GM19468 (cell line): ENCODE results near the gene LRP11.
"Not testable (repeated sequence)": the region's sequence is repeated elsewhere in the genome, so short reads cannot be mapped to it uniquely, and the experiment has no call there.

Experiments
- ATAC-seq: cut with Tn5 transposase; IDR thresholded peaks from one replicate; pipeline ENCODE4 v1.9.1; 2021; ENCODE audit warnings: mild to moderate bottlenecking, moderate library complexity, moderate number of reproducible peaks; ENCODE audit not compliant: unreplicated experiment; ENCODE audit errors: extremely low read depth

LRP11 gene

GRCh38 chr6:149876241-149876933, 12.2 kb upstream of the LRP11 start:
- no peak for ATAC-seq

DNA sequence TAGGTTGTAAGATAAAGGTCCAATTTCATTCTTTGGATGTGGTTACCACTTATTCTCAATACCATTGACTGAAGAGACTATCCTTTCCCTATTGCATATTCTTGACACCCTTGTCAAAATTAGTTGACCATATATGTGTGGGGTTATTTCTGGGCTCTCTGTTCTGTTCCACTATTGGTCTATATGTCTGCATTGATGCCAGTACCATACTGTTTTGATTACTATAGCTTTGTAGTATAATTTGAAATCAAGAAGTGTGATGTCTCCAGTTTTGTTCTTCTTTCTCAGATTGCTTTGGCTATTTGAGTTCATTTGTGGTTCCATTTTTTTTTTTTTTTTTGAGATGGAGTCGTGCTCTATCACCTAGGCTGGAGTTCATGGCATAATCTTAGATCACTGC, 8.1 kb upstream of the LRP11 start:
- no peak for ATAC-seq

DNA sequence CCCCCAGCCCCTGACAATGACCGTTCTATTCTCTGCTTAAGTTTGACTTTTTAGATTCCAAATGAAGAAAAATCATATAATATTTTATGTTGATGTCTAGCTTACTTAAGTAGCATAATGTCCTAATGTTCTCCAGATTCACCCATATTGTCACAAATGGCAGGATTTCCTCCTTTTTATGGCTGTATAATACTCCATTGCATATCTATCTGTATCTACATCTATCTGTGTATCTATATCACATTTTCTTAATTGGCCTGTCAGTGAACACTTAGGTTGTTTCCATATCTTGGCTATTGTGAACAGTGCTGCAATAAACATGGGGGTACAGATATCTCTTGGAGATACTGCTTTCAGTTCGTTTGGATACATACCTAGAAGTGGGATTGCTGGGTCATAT, 7.0 kb upstream of the LRP11 start:
- no peak for ATAC-seq

DNA sequence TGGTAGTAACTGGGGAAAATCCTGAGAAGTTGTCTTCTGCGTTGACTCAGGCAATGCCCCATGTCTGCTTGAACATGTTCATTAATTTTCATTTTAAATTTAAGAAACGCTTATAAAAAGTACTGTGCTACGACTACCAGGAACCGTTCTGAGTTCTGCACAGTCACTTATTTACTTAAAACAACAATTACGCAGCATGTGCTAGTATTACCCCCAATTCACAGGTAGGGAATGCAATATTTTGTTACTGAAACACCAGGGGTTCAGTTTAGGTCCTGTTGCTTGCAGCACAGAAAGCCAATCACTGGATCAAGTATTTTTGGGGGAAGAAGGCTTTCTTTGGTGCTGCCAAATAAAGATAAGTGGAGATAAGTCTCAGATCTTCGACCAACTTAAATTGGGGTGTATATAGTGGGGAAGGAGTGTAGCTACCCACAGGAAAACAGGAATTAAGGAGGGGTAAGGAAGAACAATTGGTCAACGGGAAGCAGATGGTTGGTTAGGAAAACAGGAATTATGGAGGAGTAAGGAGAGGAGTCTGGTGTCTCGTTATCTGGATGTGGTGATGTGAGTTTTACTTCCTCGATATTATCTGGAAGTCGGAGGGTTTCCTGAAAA, 5.2 kb upstream of the LRP11 start:
- no peak for ATAC-seq

DNA sequence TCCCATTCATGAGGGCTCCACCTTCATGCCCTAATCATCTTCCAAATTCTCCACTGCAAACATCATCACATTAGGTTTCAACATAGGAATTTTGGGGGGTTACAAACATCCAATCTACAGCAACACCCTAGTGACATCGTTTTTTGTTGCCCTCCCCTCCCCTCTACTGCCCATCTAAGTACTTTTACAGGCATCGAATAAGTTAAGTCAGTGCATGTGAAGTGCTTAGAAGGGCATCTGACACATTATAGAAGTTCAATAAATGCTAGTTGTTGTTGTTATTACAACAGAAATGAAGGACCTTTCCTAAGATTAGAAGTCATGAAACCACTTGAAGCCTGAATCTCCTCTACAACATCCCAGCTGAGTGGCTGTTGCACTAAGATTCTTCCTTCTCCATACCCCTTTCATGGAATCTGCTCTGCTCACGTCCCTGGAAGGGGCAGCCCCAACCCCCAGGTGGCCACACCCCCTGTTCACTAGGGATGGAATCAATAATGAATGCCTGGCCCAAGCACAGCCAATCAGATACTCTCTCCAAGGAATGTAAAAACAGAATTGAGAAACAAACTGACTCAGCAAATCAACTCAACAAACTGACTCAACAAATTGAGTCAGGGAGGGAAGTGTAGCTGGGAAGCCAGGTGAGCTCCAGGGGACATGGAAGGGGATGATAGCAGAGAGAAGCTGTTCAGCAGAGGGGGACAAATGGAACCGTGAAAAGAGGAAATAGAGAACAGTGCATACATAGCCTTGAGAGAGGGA, 3.9 kb upstream of the LRP11 start:
- ATAC-seq: no peak

GRCh38 chr6:149864578-149865535, 698 bp upstream of the LRP11 start:
- ATAC-seq: no peak

DNA sequence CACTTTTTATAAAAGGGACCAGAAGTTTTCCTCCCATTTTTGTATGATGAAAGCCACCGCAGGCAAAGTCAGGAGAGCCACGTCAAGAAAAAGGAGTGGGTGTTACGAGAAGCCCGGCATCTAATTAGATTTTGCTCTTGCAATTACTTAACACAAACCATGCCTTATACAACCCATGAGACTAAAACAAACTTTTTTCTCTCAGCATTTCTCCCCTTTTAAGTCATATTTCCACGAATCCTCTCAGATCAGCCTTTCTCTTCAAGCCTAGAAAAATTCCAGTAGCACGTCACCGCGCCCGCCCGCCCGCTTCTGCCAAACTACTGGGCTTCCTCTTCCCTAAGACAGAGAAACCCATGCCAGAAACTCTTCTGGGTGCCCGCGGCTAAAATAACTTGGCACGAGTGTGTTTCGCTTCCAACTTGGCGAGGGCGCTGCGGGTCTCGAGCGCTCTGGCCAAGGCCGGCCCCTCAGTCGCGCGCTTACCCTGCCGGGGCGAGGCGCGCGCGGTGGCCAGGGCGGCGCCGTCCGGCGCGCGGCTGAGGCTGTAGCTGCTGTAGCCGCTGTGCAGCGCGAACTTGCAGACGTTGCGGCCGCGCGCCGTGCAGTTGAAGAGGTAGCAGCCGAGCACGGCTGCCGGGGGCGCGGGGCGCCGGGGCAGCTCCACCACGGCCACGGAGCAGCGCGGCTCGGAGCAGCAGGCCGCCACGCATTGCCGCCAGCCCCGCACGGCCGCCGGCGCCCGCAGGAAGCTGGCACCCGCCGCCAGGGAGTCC, 1.0 kb downstream of the LRP11 start:
- no peak for ATAC-seq

DNA sequence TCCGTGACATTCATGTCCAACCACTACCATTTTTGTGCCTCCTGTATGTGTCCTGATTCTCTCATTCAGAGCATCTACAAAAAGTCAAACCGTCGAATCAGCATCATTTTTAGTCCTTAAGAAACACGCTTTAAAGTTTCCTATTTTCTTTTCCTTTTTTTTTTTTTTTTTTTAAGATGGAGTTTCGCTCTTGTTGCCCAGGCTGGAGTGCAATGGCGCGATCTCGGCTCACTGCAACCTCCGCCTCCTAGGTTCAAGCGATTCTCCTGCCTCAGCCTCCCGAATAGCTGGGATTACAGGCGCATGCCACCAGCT, 1.8 kb downstream of the LRP11 start:
- not testable (repeated sequence) for ATAC-seq

DNA sequence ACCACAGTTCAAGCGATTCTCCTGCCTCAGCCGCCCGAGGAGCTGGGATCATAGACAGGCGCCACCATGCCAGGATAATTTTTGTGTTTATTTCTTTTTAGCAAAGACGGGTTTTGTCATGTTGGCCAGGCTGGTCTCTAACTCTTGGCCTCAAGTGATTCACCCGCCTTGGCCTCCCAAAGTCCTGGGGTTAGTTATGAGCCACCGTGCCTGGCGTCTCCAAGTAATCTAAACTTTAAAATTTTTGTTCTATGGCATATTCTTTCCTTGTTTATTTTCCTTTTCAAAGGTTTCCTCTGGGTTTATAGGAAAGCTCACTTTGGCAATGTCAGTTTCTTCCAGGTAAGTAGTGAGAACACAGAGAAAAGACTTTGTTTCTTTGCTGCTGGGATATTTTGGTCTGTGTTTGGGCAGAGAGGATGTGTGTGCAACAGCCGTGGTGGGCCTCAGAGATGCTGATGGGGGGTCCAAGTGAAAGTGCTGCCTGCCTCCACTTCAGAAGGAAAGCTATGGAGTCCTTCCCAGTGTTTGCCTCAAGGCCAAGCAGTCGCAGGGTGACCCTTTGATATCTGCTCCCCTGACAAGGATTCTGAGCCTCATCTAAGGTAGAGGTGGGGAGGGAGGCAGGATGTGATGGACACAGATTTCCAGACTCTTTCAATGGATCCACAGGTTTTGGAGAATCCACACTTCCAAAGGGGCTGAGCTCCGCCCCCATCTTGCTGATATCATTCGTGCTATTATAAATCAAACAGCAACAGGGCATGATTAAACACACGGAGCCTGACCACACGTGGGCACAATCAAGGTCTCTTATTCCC, 2.3 kb downstream of the LRP11 start:
- ATAC-seq: no peak

DNA sequence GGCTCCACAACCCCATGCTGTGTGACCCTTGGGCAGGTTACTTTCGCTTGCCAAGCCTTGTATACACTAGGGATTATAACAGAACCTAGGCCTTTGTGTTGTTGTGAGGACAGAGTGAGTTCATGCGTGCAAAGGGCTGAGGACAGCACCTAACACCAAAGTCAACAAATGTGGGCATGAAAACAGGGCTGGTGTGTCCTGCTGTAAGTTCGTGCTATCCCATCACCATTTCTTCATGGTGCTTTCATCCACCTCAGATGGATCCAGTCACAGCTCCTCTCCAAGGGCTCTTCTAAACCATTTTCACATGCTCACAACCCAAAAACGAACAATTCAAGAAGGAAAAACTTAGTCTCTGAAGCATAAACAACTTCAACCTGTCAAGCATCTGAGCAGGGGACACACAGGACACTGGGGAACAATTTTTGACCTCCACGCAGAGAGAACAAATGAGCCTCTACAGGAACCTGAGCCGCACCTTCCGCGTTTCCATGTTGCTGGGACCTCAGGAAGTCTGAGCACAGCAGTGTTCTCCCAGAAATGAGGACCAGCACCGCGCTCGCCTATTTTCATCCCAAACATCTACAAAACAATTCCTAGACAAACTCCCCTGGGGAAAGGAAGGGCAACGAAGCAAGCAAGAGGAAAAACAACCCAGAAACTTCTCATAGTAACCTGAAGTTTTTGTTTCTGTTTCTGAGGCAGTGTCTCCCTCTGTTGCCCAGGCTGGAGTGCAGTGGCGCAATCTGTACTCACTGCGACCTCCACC, 3.1 kb downstream of the LRP11 start:
- ATAC-seq: no peak

DNA sequence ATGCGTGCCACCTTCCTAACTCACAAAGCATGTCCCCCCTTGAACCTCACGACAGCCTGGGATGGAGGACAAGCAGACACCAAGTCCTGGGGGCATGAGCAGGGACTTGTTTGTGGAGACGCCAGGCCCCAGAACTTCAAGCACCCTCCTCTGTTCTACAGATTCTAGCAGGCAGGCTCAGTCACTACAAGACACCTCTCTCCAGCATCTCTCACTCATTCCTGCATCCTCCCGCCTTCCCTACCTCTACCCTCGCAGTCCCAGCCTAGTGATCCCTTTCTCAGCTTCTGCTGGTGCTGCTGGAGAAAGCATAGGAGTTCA, 3.7 kb downstream of the LRP11 start:
- ATAC-seq: no peak

DNA sequence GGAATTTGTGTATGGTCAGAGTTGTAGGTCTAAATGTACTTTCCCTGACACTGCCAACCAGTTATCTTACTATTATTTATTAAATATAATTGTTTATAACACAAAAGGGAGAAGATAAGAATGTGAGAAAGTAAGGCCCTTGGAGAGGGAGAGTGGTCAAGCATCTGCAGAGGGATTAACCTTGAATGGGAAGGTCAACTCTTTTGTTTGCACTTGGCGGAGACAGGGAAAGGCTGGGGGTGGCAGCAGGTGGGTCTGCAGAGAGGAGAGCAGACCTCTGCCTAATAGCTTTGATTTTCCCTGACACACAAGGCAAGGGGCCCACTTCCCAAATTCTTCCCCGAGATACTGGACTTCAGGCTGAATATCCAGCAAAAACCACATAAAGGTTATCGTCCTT, 4.2 kb downstream of the LRP11 start:
- ATAC-seq: no peak

- no peak for ATAC-seq
Measured at GRCh38 chr6:149859368-149859767, 4.8 kb downstream of the LRP11 start.

DNA sequence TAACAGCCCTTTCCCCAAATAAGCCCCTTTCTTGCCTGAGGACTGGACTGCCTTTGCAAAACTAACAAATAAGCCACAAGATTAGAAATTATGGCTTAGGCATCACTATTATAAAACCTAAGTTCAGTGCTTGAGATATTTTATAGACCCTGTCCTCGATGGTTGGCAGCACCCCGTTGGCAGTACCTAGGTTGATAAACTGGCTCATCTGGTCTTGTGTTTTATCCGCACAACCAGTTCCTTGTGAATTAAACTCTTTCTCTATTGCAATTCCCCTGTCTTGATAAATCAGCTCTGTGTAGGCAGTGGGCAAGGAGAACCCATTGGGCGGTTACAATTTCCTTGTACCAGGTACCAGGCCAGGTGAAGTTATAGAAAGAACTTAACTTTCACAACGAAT, 6.6 kb downstream of the LRP11 start:
- ATAC-seq: no peak

GRCh38 chr6:149856256-149856994, 7.7 kb downstream of the LRP11 start:
- no peak for ATAC-seq

DNA sequence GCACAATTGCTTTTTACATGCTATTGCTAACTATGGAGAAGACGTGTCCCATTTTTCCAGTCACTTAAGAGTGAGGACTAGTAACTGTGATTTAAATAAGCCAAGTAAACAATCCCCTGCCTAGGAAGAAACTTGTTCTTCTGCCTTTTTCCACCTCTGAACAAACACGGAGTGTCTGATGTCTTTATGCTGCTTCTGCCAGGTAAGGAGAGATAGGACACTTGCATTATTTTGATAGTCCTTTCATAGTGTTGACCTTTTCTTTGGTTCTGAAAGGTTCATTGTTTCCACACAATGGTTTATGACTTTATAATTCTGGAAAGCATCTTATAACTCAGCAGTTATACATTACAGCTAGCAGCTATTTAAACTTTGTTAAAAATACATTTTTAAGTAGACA, 8.4 kb downstream of the LRP11 start:
- ATAC-seq: no peak

GRCh38 chr6:149855040-149855654, 9.0 kb downstream of the LRP11 start:
- ATAC-seq: no peak
